Epithelial cell of esophagus (primary cell): ENCODE data around the gene TRIM65.

Source experiments
- DNase-seq: peaks from one replicate; pipeline ENCODE4 v3.0.0; 2010; ENCODE audit warnings: low read depth
- H3K4me3 ChIP-seq: 2 replicates; pipeline ENCODE4 v1.5.1; 2011; ENCODE audit warnings: mild to moderate bottlenecking, low read length, control low read depth
- TF ChIP-seq, protein P1 (sequence below): IDR thresholded peaks from 2 replicates; pipeline ENCODE4 v1.5.1; 2011; ENCODE audit warnings: low read depth, mild to moderate bottlenecking, low read length, control low read depth, inconsistent platforms; ENCODE audit not compliant: insufficient read depth; ENCODE audit errors: missing control alignments

Gene TRIM65

GRCh38 chr17:75917917-75918445 lies 21.2 kb upstream of the TRIM65 start:
- H3K4me3 ChIP-seq = no peak overlapping the region
- no peak for DNase-seq
- TF ChIP-seq, protein P1, sequence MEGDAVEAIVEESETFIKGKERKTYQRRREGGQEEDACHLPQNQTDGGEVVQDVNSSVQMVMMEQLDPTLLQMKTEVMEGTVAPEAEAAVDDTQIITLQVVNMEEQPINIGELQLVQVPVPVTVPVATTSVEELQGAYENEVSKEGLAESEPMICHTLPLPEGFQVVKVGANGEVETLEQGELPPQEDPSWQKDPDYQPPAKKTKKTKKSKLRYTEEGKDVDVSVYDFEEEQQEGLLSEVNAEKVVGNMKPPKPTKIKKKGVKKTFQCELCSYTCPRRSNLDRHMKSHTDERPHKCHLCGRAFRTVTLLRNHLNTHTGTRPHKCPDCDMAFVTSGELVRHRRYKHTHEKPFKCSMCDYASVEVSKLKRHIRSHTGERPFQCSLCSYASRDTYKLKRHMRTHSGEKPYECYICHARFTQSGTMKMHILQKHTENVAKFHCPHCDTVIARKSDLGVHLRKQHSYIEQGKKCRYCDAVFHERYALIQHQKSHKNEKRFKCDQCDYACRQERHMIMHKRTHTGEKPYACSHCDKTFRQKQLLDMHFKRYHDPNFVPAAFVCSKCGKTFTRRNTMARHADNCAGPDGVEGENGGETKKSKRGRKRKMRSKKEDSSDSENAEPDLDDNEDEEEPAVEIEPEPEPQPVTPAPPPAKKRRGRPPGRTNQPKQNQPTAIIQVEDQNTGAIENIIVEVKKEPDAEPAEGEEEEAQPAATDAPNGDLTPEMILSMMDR = no peak

DNA sequence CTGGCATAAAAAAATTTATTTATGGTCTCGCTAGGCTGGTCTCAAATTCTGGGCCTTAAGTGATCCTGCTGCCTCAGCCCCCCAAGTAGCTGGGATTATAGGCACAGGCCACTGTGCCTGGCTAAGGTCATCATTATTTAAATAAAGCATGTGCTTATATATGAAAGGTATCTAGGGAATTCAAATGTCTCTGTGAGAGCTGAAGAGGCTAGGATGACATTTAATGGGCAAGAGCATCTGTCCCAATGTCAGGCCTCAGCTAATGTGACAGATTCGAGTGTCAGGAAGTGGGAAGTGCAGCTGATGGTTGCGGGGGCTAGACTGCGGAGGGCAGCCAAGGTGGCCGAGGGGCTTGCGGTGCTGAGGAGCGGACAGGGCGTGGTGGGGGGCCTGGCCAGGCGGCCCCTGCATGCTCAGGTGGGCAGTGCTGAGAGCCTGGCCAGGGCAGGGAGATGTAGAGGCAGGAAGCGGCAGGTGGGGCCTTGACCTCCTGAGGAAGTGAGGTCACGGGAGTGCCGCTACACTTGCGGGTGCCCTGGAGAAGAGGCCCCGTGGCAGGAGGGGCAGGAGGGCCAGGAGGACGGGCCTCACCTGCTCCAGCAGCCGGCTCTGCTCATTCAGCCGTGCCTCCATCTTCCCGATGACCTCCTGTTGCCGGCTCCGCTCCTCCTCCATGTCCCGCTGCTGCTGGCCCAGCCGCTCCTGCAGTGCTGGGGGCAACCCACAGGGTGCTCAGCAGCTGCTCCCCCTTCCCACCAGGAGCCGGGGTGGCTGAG lies 20.6 kb upstream of the TRIM65 start:
- H3K4me3 ChIP-seq = no peak overlapping the region
- TF ChIP-seq, protein P1 = no peak
- DNase-seq = no peak

DNA sequence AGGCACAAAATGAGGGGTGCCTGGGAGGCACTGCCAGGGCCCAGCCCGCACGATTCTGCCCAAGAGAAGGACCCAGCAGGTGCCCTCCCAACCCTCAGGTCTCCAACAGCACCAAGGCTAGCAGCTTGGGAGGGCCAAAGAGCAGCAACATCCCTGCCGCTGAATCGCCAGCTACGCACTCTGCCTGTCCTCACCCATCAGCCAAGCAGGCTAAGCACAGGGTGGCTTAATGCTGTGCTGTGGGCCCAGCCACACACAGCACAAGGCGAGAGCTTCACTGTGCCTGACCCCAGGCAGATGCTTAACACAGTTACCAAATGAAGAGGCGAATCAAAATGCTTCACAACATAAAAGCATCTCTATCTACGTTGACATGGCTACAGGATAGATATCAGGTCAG lies 18.5 kb upstream of the TRIM65 start:
- no peak for DNase-seq
- TF ChIP-seq, protein P1 = no peak
- H3K4me3 ChIP-seq = no peak overlapping the region

DNA sequence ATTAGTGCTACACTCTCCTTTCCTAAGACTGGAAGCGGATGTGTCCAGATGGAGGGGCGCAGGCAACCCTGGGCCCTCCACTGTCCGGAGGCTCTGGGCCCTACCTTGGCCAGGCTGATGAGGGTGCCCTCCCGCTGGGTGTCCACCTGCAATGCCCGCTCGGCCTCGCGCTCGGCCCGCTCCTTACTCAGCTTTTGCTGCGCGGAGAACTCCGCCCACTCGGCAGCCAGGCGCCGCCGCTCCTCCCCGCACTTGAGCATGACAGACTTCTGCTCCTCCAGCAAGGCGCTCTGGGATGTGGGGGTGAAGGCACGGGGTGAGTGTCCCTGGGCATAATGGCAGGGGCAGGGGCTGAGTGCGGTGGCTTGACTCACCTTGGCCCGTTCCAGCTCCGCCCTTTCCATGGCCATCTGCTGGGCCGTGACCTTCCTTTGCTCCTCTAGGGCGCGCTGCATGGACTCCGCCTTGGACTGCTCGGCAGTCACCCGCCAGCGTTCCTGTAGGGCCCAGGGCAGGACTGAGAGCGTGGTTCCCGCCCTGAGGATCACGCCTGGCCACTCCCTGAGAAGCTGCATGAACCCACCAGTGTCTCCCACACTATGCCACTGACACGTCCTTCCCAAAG lies 18.0 kb upstream of the TRIM65 start:
- no peak for DNase-seq
- TF ChIP-seq, protein P1 = no peak
- no peak overlapping the region for H3K4me3 ChIP-seq

DNA sequence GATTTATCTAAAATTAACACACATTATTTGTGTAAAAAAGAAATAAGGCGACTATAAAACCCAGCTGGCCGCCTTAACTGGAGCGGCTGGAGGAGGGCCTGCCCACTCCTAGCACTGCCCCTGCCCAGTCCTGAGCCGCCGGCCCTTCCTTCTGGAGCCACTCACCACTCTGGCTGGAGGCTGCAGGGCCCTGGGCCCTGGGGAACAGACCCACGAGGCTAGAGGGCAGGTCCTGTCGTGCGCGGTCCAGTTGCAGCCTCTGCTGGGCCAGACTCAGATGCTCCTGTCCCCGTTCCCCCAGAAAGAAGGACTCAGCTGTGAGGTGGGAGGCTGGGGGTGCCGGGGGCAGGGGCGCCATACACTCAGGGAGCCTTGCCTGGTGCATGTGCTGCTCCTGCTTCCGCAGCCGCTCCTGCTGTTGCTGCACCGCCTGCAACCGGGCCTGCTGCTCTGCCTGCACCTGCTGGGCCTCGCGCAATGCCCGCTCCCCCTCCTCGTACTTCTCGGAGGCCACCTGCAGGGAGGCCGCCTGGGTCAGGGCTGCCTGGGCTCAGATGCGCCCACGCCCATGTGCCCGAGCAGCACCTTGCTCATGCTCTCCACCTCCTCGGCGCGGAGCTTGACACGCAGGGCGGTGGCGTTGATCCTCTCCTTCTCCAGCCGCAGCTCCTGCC lies 16.9 kb upstream of the TRIM65 start:
- TF ChIP-seq, protein P1 = no peak
- no peak for DNase-seq
- no peak overlapping the region for H3K4me3 ChIP-seq

- DNase-seq = peak; percentile 34
- TF ChIP-seq, protein P1 = no peak
- H3K4me3 ChIP-seq = no peak overlapping the region
Measured at GRCh38 chr17:75910699-75911098, 13.9 kb upstream of the TRIM65 start.
